Adrenal gland (tissue), 5 donors: ENCODE measurements around the gene RASD2.

Experiments
- CTCF ChIP-seq, 6 experiments: fragments of 450-650 bp in 4 of 6; fragments of 200-600 bp in 2 of 6; sonication (generic) in 1 of 6; IDR thresholded peaks; 1 replicate in 5 of 6; 2 replicates in 1 of 6; pipeline versions ENCODE4 v1.5.1 to v1.8.0; 2016 to 2021; ENCODE audit warnings: antibody characterized with exemption in 6 of 6, mild to moderate bottlenecking in 2 of 6, moderate library complexity in 1 of 6
- POLR2A ChIP-seq, 2 donors: fragments of 450-650 bp; IDR thresholded peaks; one replicate each; pipeline ENCODE4 v1.6.1; 2017; ENCODE audit warnings: antibody characterized with exemption in 2 of 2, mild to moderate bottlenecking in 2 of 2, moderate library complexity in 1 of 2
- donor health status: DM: no; HTN: no; CAD: no.

GRCh38 chr22:35493074-35493473, 47.6 kb upstream of the RASD2 start:
- TF ChIP-seq CTCF (IDR thresholded peaks at IDR 0.05) (no peak), POLR2A (IDR thresholded peaks at IDR 0.05) (no peak)
